A549 (cell line): ENCODE data around the gene GSTA1.
"Not testable (repeated sequence)": the region's sequence is repeated elsewhere in the genome, so short reads cannot be mapped to it uniquely, and the experiment has no call there.

Experiments used
- CTCF ChIP-seq: fragments of >200 bp; sonication (Bioruptor Twin); formaldehyde crosslinking; IDR thresholded peaks from 3 replicates; pipeline ENCODE4 v1.5.1; 2016
- FOXS1 ChIP-seq: fragments of 250-450 bp; sonication (Bioruptor Pico); IDR thresholded peaks from 2 replicates; pipeline ENCODE4 v1.5.0; 2020; ENCODE audit warnings: mild to moderate bottlenecking, moderate library complexity
- MAX ChIP-seq: IDR thresholded peaks from 2 replicates; pipeline ENCODE4 v1.6.1; 2012
- RCOR1 ChIP-seq: fragments of 150-350 bp; IDR thresholded peaks from 2 replicates; pipeline ENCODE4 v1.6.1; 2014; ENCODE audit warnings: antibody characterized with exemption, low read length, low read depth
- SMC3 ChIP-seq: fragments of >200 bp; sonication (Bioruptor Twin); formaldehyde crosslinking; IDR thresholded peaks from 3 replicates; pipeline ENCODE4 v1.6.1; 2018; ENCODE audit warnings: inconsistent platforms

- not testable (repeated sequence) for TF ChIP-seq CTCF; FOXS1 (CRISPR knock-in tag); RCOR1; SMC3; MAX
Measured at GRCh38 chr6:52776711-52777351, 26.8 kb downstream of the GSTA1 start.
